Iris pigment epithelial cell (primary cell): ENCODE measurements around the gene CMYA5.
"Not testable (repeated sequence)": the region's sequence is repeated elsewhere in the genome, so short reads cannot be mapped to it uniquely, and the experiment has no call there.

ENCODE experiments used
- DNase-seq: peaks from one replicate; pipeline ENCODE4 v3.0.0-alpha.2; 2011; ENCODE audit warnings: low read depth

The CMYA5 gene

DNA sequence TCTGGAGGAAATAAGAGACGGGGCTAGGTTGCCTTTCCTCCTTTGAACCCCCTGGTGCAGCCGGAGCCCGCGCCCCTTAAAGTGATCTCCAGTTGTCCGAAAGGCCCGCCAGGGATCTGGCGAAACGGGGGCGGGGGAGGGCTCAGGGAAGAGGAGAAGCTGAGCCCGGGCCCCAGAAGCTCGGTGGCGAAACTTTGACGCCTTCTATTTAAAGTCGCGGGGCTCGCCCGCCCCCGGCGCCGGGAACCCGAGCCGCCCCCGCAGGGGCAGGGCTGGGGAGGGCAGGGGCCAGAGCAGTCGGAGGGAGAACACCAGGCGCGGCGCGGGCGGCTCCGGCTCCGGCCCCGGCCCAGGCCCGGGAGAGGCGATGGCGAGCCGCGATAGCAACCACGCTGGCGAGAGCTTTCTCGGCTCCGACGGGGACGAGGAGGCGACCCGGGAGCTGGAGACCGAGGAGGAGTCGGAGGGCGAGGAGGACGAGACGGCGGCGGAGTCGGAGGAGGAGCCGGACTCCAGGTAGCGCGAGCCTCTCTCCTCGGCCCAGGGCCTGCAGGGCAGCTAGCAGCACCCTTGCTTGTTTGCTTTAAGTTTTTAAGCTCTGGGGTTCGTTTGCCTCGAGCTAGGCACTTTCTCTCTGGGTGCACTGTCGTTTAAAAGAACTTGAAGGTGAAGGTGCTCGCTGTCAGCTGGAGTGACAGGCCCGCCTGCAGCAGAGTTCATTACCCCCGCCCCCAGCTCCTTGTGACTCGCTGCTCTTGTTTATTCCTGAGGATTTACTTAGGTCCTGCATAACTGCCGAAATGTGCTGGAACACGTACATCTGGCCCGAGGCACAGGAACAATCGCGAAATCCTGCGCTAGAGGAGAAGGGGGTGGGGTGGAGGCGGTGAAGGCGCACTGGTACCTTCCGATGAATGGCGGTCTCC lies at the start of gene CMYA5:
Gene CMYA5, plus strand, starts transcription at position 296 of the 926 bp plus-strand sequence. Its CDS starts 72 bp downstream, at position 368.
- peak; percentile 55 for DNase-seq

DNA sequence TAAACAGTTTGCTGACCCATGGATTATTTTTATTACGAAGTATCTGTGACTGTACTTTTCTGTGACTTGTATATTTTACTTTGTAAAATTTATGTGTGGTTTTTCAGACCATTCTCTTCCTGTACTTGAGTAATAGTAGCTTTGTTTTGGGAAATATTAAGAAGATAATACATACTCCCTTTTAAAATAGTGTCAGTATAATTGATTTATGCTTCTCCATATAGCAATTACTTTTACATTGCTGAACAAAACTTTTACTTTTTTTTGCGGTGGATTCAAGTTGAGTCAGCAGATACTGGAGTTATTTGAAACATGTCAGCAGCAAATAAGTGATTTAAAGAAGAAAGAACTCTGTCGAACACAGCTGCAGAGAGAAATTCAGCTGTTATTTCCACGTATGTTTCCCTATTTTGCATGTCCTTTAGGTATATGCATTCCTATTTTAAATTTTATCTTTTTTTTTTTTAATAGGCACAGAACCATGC lies 49.0 kb upstream of the CMYA5 start:
- DNase-seq, result no peak

DNA sequence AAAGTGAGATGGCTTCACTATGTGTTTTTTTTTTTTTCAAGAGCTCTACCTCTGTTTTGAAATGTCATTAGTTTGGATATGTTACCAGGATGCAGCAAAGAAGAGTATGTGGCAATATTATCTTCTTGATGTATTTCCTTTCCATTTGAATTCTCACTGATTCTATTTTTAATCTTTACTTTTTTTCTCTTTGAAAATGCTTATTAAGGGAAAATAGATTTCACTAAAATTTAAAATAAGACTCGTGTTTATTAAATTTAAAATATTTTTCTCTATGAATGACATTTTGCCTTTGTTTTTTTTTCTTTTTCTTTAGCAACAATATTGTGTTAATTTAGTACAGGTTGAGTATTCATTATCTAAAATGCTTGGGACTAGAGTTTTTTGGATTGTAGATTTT lies 48.2 kb upstream of the CMYA5 start:
- DNase-seq, result no peak

DNA sequence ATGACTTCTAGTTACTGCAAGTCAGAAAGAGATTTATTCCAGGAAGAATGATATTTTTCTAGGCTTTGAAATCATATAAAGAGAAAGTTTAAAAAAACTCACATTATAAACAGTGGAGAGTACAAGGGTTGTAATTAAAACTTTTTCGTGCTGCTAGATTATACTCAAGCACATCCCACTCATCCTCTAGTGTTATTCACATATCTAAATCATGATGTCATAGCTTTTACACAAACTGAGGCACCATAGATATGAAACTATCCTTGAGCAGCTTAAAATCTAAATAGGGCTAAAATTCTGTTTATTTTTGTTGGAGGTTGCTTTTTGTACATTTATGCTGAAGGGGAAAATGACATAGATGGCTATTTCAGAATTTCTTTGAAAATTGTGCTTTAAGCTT lies 47.4 kb upstream of the CMYA5 start:
- DNase-seq, result peak; percentile 56

DNA sequence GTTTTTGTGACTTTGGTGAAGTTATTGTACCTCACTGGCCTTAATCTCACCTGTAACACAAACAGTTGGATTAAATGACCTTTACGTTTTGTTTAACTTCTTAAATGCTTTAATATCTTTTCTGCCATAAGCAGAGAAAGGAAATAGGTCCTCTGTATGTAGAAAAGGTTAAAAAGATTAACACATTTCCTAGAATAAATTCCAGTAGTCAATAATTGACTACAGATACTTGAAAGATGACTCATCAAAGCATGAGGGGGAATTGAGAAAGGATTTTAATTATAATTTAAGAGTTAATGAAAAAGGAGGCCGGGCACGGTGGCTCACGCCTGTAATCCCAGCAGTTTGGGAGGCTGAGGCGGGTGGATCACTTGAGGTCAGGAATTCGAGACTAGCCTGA lies 35.8 kb upstream of the CMYA5 start:
- DNase-seq, result no peak

DNA sequence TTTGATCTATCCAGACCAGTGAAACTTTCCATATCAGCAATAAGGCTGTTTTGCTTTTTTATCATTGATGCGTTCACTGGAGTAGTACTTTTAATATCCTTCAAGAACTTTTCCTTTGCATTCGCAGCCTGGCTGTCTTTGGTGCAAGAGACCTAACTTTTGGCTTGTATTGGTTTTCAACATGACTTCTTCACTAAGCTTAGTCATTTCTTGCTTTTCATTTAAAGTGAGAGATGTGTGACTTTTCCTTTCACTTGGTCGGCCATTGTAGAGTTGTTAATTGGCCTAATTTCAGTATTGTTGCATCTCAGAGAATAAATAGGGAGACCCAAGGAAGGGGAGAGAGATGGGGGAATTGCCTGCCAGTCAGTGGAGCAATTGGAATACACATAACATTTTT lies 26.4 kb upstream of the CMYA5 start:
- no peak for DNase-seq

DNA sequence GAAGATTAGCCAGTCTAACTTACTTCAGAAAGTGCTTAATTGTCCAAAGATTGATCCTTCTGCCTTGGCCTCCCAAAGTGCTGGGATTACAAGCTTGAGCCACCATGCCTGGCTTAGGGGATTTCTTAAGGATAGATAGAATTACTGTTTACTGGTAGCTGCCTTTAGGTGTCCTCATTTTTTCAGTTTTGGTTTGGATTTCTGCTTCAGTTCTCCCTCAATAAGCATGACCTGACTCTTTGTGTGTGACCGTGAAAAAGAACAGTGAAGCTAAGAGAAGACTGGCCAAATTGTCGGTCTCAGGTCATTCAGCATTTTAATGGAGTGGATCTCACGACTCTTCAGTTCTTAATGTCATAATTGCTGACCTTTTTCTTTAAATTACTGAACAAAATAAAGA lies 22.9 kb upstream of the CMYA5 start:
- DNase-seq, result no peak

DNA sequence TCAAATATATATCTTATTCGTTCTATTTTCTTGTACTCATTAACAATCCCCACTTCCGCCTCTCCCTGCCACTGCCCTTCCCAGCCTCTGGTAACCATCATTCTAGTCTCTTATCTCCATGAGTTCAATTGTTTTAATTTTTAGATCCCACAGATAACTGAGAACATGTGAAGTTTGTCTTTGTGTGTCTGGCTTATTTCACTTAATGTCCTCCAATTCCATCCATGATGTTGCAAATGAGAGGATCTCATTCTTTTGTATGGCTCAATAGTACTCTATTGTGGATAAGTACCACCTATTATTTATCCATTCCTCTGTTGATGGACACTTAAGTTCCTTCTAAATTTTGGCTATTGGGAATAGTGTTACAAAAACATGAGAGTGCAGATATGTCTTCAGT lies 17.2 kb upstream of the CMYA5 start:
- DNase-seq, result no peak

DNA sequence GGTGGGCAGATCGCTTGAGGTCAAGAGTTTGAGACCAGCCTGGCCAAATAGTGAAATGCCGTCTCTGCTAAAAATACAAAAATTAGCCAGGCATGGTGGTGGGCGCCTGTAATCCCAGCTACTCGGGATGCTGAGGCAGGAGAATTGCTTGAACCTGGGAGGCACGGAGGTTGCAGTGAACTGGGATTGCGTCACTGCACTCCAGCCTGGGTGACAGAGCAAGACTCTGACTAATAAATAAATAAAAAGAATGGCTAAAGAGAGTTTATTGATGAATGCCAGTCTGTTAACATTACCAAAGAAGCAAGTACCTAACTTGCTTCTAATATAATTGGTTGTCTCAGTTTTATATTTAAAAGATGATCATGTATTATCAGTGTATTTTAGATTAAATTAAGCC lies 13.3 kb upstream of the CMYA5 start:
- peak; percentile 33 for DNase-seq

DNA sequence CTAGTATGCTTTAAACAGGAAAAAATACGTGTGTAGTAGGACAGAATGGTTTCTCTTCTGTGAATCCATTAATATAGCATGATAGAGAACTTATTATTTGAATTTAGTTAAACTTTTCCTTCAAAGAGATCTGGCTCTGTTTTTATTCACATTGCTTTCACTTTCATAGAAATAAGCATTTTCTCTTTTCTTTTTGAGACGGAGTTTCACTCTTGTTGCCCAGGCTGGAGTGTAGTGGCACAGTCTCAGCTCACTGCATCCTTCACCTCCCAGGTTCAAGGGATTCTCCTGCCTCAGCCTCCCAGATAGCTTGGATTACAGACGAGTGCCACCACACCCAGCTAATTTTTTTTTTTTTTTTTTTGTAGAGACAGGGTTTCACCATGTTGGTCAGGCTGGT lies 7.5 kb upstream of the CMYA5 start:
- DNase-seq, result not testable (repeated sequence)

DNA sequence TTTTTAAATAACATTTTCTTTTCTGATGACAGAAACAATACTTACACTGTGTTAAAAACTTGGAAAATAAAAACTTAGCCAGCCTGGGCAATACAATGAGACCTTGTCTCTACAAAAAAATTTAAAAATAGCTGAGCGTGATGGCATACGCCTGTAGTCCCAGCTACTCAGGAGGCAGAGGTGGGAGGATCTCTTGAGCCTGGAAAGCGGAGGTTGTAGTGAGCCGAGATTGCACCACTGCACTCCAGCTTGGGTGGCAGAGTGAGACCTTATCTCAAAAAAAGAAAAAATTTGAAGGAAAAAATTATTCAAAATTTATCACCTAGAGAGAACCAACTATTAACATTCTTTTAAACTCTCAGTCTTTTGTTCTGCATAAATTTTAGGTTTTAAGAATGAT lies 4.9 kb upstream of the CMYA5 start:
- DNase-seq, result no peak

DNA sequence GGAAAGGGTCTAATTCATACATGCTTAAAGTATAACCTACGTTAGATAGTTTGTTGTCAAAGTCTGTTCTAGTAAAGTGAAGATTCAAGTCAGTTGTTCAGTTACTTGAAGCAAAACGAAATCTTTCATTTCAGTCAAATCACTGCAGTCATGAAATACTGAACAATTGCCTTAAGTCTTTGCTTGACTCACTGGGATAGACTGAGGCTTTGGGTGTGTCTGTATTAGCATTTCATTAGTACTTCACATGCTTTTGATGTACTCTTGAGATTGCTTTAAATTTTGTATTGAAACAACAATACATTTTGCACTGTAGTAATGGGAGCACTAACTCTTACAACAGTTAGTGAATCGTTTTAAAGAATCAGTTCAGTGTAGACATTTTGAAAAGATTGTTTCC lies 4.0 kb upstream of the CMYA5 start:
- DNase-seq, result peak; percentile 42

DNA sequence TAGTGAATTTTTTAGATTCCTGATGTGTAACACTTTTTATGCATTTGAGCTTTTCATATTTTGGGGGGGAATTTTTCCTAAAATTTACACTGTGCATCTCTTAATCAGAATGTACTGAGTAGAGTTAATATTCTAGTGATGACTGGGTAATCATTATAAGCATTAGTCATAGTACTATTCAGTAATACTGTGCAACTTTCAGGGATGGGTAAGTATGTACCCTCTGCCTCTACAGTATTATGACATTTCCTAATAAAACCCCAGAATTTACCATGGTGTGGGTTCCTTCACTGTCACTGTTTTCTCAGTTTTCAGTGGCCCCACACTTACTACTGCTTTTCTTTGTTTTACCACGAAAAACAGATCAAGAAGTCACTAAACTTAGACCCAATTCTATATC lies 2.8 kb upstream of the CMYA5 start:
- DNase-seq, result peak; percentile 9

DNA sequence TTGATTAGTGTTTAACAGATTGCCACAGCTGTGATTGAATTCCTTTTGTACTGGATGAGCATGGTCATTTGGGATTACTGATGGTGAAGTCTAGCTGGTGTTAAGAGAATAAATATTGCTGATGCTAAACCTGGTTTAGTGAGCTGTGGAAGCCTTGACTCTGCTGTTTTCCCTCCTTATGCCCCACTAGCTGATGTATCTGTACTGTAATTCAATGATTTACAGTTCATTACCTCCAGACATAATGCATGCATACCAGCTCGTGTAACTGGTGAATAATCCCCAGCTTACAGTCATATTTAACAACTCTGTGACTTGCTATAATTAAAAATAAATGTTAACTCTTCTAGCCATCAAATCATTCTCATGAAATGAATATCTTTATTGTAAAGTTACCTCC lies 1.7 kb upstream of the CMYA5 start:
- DNase-seq, result no peak

DNA sequence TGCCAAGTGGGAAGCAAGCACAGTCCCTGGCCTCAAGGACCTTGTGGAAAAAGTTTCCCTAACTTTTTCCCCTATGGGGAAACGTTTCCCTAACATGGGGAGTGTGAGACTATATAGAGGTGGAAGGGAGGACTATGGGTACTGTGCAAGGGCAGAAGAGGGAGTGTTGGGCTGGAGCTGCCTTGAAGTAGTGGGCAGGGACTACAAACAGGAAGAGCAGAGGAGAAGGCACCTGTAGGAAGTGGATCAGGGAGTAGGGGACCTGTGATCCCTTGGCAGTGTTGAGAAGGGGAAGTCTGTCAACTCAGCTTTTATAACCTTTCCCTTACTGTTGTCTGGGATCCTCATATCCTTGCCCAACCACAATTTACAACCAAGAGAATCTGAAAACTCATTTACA lies 1.4 kb downstream of the CMYA5 start:
- no peak for DNase-seq

DNA sequence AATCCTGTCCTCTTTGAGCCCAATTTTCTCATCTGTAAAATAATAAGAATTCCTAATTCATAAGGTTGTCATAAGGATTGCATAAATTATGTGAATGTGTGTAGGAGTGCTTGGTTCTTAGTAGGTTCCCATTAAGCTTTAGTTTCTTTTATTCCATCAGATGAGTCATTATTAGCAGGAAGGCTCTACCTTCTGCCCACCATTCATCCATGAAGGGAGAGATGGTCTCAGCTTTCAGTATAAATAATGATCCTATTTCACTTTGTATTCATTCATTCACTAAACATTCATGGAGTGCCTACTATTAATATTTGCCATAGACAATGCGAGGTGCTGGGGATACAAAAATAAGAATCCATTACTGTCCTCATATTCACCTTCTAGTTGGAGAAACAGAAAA lies 3.0 kb downstream of the CMYA5 start:
- DNase-seq, result no peak

DNA sequence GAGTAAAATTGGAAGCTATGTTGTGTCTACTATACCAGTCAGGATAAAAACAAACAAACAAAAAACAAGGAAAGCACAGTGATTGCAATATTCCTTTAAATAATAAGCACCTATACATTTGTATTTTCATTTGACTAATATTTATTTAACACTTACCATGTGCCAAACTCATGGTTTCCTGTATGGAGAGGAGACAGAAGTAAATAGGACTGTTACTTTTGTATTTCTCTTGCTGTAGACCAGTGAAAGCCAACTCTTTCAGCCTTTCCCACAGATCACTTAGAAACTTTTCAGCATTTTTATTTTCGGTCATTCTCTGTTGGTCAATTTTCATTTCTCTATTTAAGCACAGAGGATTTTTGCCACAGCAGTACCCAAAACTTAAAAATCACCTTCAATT lies 4.5 kb downstream of the CMYA5 start:
- no peak for DNase-seq

DNA sequence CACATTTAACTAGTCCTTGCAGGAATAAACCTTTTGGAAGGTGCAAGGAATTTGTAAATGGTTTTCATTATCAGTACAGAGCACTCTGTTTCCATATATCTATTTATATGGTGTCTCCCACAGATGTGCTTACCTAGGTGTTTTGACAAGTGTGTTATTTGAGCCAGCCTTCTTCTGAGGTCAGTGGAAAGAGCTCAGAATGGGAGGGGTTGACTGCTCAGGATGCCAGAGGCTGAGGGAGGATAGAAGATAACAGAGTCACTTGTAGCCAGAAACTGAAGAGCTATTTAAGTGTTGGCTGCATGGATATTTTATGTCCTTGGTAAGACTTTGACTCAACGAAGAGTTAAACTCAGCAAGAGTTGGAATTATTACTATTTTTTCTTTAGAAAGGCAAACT lies 5.0 kb downstream of the CMYA5 start:
- peak; percentile 58 for DNase-seq

DNA sequence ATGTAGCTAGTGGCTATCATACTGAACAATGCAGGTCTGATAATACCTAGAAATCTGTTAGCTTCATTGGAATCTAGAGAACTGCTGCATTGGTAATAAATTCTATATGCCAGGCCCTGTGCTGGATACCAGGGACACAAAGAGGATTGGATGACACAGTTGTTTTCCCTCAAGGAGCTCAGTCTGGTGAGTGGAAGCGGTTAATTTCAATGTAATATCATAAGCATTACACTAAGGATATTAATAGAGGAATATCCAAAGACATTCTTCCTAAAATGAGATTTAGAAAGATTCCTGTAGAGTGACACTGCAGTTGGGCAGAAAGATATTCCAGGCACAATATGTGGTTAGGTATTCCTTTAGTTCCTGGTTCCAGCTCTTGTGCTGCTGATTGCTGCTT lies 5.9 kb downstream of the CMYA5 start:
- no peak for DNase-seq

DNA sequence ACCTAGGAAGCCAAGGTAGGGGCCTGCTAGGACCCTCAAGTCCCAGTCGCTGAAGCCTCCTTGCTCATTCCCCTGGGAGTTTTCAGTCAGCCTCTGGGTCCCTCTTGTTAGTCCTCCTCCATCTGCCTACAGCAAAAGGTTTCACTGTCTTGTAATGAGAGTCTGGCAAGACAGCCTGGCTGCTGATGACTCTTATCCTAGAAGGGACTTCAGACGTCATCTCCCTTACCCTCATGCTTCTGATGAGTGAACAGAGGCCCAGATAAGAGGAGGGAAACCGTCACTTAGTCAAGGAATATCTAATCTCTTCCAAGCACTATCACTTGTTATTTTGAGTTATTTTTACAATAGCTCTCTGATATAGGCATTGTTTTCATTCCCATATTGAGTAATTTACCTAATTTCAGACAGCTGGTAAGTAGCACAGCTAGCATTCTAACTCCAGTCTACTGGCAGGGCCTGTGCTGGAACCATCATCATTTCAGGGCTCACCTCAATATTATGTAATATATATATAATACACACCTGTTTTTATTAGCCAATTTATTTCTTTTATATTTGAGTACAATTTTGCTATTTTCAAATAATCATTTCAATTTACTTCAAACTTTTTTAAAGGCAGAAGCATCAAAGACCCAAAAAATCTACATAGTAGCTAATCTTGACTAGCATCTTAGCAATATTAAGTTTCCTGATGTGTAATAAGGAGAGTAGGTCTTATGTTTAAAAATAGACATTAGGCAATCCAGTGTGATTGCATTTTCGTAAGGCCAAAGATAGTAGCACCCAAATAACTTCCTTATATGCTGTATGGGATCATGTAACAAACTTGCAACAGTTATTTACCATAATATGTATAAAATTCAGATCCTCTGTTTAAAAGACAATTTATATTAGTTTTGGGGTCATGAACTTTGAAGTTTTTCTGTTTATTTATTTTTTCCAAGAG lies 7.9 kb downstream of the CMYA5 start:
- DNase-seq, result peak; percentile 72

DNA sequence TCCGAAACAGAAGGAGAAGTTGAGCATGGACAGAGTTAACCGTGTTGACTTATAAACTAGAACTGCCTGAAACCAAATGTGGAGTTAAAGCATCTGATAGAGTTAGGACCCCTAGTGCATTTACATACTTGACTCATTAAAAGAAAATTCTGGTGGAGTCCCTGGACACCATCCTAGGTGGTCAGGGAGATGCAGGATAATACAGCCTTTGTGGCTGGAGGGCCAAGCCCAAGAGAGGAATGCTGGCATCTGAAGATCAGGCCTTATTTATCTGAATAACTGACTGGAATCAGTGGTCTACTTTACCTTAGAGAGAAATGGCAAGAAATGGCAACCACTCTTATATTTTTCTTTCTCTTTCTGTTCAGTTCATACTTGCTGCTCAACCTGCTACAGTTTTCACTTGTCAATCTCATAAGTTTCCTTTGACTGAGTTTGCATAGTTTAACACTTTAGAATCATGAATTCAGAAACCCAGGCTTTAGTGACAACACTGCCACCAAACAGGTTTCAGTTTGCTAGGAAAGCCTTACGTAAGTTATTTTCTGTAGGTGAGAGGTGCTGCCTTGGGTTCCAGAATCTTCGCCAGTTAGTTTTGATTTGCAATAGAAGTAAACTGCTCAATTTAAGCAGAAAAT lies 10.2 kb downstream of the CMYA5 start:
- DNase-seq, result no peak
